MM.1S (cell line): ENCODE results near the gene EML1.

Experiments
- EZH2 ChIP-seq: fragments of 300-600 bp; sonication (generic); optimal IDR thresholded peaks from 2 replicates; pipeline ENCODE3; 2017; ENCODE audit warnings: low read depth, mild to moderate bottlenecking, antibody characterized with exemption, low read length, mixed read lengths
- TF ChIP-seq, protein P1 (sequence below): fragments of 300-600 bp; sonication (generic); IDR thresholded peaks from 2 replicates; pipeline ENCODE4 v1.5.1; 2016; ENCODE audit warnings: antibody characterized with exemption, low read length, mixed read lengths

- TF ChIP-seq, protein P1, sequence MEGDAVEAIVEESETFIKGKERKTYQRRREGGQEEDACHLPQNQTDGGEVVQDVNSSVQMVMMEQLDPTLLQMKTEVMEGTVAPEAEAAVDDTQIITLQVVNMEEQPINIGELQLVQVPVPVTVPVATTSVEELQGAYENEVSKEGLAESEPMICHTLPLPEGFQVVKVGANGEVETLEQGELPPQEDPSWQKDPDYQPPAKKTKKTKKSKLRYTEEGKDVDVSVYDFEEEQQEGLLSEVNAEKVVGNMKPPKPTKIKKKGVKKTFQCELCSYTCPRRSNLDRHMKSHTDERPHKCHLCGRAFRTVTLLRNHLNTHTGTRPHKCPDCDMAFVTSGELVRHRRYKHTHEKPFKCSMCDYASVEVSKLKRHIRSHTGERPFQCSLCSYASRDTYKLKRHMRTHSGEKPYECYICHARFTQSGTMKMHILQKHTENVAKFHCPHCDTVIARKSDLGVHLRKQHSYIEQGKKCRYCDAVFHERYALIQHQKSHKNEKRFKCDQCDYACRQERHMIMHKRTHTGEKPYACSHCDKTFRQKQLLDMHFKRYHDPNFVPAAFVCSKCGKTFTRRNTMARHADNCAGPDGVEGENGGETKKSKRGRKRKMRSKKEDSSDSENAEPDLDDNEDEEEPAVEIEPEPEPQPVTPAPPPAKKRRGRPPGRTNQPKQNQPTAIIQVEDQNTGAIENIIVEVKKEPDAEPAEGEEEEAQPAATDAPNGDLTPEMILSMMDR, result no peak
- TF ChIP-seq EZH2, result no peak
Measured at GRCh38 chr14:99815696-99816095, 22.5 kb downstream of the EML1 start.
